GM18526 (cell line): Measurements from ENCODE around the gene PIK3R6.

ENCODE experiments used
- POLR2A ChIP-seq: IDR thresholded peaks from 3 replicates; pipeline ENCODE4 v1.6.1; 2011; ENCODE audit not compliant: insufficient read length; ENCODE audit errors: extremely low read depth

PIK3R6 gene

GRCh38 chr17:8898636-8899035 is 31.2 kb upstream of the PIK3R6 start:
- TF ChIP-seq POLR2A: no peak

- no peak for TF ChIP-seq POLR2A
Observed at GRCh38 chr17:8898126-8898525, 30.7 kb upstream of the PIK3R6 start.

DNA sequence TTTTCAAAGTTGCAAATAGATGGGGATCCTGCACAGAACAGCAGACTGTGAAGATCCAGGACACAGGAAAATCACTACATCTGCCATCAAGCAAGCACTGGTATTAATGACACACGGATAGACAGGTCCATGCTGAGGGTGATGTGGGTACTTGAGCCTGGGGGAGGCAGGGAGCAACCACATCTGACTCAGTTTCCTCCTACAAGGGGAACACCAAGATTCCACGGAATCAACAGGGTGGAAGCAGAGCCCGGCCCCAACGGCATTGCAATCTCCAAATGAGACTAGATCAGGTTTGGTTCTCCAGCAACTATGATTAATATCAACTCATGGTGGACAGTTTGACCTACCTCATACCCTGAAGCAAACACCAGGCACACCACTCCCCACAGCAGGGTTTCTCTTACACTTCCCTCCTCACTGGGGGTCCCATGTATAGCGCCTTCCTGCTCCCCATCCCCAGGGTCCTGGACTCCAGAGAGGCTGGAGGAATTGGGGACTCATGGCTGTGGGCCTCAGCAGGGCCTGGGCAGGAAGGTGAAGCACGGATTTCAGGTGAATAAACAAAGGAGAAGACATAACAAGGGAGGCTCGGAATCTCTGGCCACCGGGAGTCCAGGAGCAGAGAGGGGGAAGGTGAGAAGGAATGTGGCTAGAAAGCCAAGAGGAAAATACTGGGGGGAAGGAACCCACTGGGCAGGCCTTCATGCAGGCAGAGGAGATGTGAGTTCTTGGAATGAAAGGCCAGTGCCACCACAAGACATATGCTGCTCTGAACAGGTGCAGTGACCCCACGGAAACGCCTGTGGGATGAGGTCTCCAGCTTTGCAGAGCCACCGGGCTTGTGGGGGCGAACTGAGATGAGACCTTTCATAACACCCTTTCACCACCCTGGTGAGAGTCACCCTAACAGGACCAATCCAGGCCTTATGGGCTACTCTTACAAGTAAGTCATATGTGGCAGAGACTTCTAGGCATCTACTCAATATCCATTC is 29.5 kb upstream of the PIK3R6 start:
- TF ChIP-seq POLR2A: no peak

DNA sequence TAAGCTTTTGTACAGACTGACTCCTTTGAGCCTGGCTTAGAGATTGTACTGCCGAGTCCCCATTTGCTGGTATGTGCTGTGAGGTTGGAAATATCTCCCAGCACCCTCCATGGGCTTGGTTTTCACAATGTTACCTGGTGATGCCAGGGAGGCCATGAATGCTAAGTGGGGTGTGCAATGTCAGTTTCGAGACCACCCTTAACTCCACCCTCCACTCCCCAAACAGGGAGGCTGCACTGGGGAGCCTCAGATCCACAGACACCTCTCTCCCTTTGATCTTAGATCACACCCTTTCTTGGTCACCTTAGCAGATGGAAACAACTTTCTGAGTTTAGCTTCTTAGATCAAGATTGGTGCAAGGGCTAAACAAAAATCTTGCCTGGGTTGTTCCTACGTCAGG is 28.6 kb upstream of the PIK3R6 start:
- no peak for TF ChIP-seq POLR2A

- TF ChIP-seq POLR2A: no peak
Observed at GRCh38 chr17:8894673-8895578, 27.5 kb upstream of the PIK3R6 start.

- TF ChIP-seq POLR2A: no peak
Observed at GRCh38 chr17:8894202-8894671, 26.8 kb upstream of the PIK3R6 start.

- no peak for TF ChIP-seq POLR2A
Observed at GRCh38 chr17:8893621-8894201, 26.2 kb upstream of the PIK3R6 start.

DNA sequence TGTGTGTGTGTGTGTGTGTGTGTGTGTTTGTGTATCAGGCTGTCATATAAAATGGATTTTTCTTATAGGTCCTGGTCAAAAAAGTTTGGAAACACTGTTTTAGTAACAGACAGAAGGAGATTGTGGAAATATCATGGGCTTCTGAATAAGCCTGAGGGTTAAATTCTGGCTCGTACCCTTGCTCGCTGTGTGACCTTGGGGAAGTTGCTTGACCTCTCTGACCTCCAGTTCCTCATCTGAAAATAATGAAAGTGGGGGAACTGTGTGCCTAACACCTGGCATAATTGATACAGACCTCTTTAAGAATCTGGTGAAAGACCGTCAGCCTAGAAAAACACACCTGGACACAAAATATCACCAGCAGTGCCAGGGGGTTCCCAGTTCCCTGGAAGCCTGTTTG is 25.6 kb upstream of the PIK3R6 start:
- no peak for TF ChIP-seq POLR2A

DNA sequence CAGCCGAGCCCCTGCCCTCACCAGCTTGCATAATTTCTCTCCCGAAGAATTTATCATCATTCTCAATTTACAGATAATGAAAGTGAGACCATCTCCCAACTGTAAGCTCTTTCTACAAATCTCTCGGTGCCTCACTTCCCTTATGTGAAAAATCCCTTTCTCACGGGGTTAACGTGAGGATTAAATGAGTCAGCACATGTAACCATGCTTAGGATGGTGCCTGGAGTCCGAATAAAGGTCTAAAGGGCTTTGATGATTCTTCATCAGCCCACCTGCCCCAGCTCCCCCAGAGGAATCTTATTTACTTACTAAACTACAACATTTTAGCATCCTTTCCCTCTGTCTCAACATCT is 24.8 kb upstream of the PIK3R6 start:
- TF ChIP-seq POLR2A: no peak

- TF ChIP-seq POLR2A: no peak
Observed at GRCh38 chr17:8890671-8891070, 23.2 kb upstream of the PIK3R6 start.

GRCh38 chr17:8889458-8890210 is 22.2 kb upstream of the PIK3R6 start:
- TF ChIP-seq POLR2A: no peak

GRCh38 chr17:8888704-8889302 is 21.3 kb upstream of the PIK3R6 start:
- TF ChIP-seq POLR2A: no peak

GRCh38 chr17:8887834-8888703 is 20.6 kb upstream of the PIK3R6 start:
- TF ChIP-seq POLR2A: no peak
